ENCODE measurements around the gene TEX101. TPM values are rescaled to one million over a fixed set of nuclear protein-coding genes. Genes with fewer than 3 reads are reported as not detected.

Gene TEX101
- total RNA-seq, 4 donors from 2014 or later, result not detected

DNA sequence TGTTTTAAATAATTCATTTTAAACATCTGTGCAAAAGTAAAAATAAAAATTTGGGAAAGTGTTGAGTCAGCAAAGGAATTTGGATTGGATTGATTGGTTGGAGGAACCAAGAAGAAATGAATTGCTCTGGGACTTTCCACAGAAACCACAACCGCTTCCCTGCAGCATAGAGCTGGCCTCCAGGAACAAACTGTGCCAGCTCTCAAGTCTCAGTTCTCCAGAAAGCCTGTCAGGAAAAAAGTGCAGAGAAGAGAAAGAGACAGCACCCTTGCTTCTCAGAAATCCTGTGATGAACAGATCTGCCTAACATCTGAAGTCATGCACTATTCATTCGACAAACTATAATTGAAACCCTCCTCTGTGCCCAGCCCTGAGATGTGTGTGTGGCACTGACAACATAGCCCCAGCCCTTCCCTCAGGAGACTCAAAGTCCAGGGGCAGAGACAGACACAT lies 35.9 kb downstream of the TEX101 start:
- 43 to 46% methylated on average over 2 of the region's 2 CpGs for WGBS, 2 donors (ENCODE audit: low coverage in 1 of 2)
- no peaks in the 10 kb centered on the region for H3K36me3 ChIP-seq
- DNase-seq, result no peak
- no peak overlapping the region for H3K4me3 ChIP-seq
- H3K9me3 ChIP-seq, result no peaks in the 10 kb centered on the region
- no peaks in the 10 kb centered on the region for H3K27me3 ChIP-seq
- TF ChIP-seq POLR2AphosphoS5 (IDR thresholded peaks at IDR 0.05) (no peak), EP300 (IDR thresholded peaks at IDR 0.05; ENCODE audit: low read depth) (no peak), POLR2A (IDR thresholded peaks at IDR 0.05) (no peak)
- TF ChIP-seq, protein P1, sequence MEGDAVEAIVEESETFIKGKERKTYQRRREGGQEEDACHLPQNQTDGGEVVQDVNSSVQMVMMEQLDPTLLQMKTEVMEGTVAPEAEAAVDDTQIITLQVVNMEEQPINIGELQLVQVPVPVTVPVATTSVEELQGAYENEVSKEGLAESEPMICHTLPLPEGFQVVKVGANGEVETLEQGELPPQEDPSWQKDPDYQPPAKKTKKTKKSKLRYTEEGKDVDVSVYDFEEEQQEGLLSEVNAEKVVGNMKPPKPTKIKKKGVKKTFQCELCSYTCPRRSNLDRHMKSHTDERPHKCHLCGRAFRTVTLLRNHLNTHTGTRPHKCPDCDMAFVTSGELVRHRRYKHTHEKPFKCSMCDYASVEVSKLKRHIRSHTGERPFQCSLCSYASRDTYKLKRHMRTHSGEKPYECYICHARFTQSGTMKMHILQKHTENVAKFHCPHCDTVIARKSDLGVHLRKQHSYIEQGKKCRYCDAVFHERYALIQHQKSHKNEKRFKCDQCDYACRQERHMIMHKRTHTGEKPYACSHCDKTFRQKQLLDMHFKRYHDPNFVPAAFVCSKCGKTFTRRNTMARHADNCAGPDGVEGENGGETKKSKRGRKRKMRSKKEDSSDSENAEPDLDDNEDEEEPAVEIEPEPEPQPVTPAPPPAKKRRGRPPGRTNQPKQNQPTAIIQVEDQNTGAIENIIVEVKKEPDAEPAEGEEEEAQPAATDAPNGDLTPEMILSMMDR (IDR thresholded peaks at IDR 0.05), result no peak
- in situ Hi-C loops (cut with MboI; ENCODE audit: low pct_ligation_motif_present in 1 of 4, low pct_unique_long_range_greater_than_20kb in 1 of 4, low sequenced_read_pairs in 3 of 4) (no loop called here), intact Hi-C loops (cut with DNase I; ENCODE audit: low total_unique reads) (no loop called here)
- peaks cover 0 to 11% (median 6%) of the 10 kb centered on the region in 4 donors for H3K4me1 ChIP-seq
- no peak overlapping the region for H3K27ac ChIP-seq

DNA sequence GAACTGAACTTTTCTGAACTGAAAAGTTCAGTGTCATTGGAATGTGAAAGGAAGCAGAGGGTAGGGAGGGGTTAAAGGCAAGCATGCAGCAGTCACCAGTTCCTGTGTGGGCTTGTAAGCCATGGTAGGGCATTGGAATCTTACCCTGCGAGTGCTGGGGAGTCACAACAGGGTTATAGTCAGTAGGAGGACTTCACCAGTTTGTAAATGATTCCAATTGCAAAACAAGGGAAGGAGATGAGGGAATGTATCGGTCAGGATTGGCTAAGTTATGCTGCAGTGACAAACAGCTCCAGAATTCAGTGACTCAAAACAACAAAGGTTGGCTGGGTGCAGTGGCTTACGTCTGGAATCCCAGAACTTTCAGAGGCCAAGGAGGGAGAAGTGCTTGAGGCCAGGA lies 37.9 kb downstream of the TEX101 start:
- Histone ChIP-seq H3K4me3 (no peak overlapping the region), H3K36me3 (no peaks in the 10 kb centered on the region), H3K4me1 (peaks cover 0 to 16% (median 11%) of the 10 kb centered on the region in 4 donors), H3K27ac (no peak overlapping the region), H3K9me3 (no peaks in the 10 kb centered on the region), H3K27me3 (no peaks in the 10 kb centered on the region)
- DNase-seq, result no peak
- intact Hi-C loops (cut with DNase I; ENCODE audit: low total_unique reads), result no loop called here
- 68 to 75% methylated on average over 2 to 3 of the region's 3 CpGs for WGBS, 2 donors (ENCODE audit: low coverage in 1 of 2)
- TF ChIP-seq POLR2A (IDR thresholded peaks at IDR 0.05) (no peak), POLR2AphosphoS5 (IDR thresholded peaks at IDR 0.05) (no peak), EP300 (IDR thresholded peaks at IDR 0.05; ENCODE audit: low read depth) (no peak)
- TF ChIP-seq, protein P1 (IDR thresholded peaks at IDR 0.05), result no peak
- in situ Hi-C loops (cut with MboI; ENCODE audit: low pct_ligation_motif_present in 1 of 4, low pct_unique_long_range_greater_than_20kb in 1 of 4, low sequenced_read_pairs in 3 of 4), result no loop called here

DNA sequence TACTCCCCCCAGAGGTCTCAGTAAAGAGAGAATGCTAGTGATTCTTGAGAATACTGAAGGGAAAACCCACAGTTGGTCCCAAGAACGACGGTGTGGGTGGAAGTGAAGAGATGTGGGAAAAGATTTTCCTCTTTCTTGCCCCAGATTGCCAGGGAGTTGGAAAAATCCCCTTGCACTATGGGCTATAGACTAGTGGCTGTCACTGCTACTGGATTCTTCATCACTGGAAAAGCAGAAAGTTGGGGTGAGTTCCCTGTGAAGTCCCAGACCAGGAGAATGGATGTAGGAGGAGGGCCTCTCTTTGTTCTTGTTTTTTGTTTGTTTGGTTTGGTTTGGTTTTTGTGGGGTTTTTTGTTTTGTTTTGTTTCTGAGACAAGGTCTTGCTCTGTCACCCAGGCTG lies 39.3 kb downstream of the TEX101 start:
- 75 to 80% methylated on average over 1 to 2 of the region's 2 CpGs for WGBS, 2 donors (ENCODE audit: low coverage in 1 of 2)
- peaks cover 0 to 16% (median 11%) of the 10 kb centered on the region in 4 donors for H3K4me1 ChIP-seq
- intact Hi-C loops (cut with DNase I; ENCODE audit: low total_unique reads) (no loop called here), in situ Hi-C loops (cut with MboI; ENCODE audit: low pct_ligation_motif_present in 1 of 4, low pct_unique_long_range_greater_than_20kb in 1 of 4, low sequenced_read_pairs in 3 of 4) (no loop called here)
- no peak overlapping the region for H3K4me3 ChIP-seq
- TF ChIP-seq POLR2AphosphoS5 (IDR thresholded peaks at IDR 0.05), result no peak
- TF ChIP-seq POLR2A (IDR thresholded peaks at IDR 0.05), result no peak
- TF ChIP-seq, protein P1 (IDR thresholded peaks at IDR 0.05), result no peak
- no peak for TF ChIP-seq EP300 (IDR thresholded peaks at IDR 0.05; ENCODE audit: low read depth)
- H3K27ac ChIP-seq, result no peak overlapping the region
- DNase-seq, result no peak
- no peaks in the 10 kb centered on the region for H3K9me3 ChIP-seq
- H3K27me3 ChIP-seq, result no peaks in the 10 kb centered on the region
- H3K36me3 ChIP-seq, result no peaks in the 10 kb centered on the region

DNA sequence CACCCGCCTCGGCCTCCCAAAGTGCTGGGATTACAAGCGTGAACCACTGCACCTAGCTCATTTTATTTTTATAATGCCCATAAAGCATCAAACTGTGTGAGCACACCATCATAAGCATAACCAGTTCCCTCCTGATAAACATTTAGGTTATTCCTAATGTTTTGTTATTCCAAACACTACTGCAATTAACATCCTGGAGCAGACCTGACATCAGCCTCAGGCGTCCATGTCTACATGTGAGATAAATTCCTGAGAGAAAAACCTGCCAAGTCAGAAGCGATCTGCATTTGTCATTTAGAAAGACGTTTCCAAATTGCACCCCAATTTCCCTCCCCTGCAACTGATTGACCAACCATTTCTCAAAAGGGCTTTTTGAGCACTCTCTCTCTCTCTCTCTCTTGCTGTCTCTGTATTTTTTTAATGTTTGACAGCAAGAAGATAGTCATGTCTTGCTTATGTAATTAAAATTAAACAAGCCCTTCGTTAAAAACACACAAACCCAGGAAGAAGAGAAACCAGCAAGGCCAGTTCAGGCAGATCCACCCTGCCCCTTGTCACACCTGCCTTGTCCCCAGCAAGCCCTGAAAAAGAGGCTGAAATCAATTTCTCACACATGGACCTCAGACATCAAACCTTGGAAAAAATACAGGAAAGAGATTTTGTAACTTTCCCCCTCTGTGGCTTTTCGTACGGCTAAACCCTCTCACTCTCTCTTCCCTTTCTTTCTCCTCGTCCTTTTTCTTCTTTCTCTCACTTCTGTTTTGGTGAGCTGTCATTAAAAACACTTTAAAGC lies 40.8 kb downstream of the TEX101 start:
- no peak for DNase-seq
- Histone ChIP-seq H3K36me3 (no peaks in the 10 kb centered on the region), H3K27me3 (no peaks in the 10 kb centered on the region), H3K27ac (peak overlapping the region in 2 of 4 donors; percentile 43 to 47), H3K9me3 (no peaks in the 10 kb centered on the region), H3K4me1 (peaks cover 0 to 16% (median 11%) of the 10 kb centered on the region in 4 donors), H3K4me3 (no peak overlapping the region)
- intact Hi-C loops (cut with DNase I; ENCODE audit: low total_unique reads), result no loop called here
- in situ Hi-C loops (cut with MboI; ENCODE audit: low pct_ligation_motif_present in 1 of 4, low pct_unique_long_range_greater_than_20kb in 1 of 4, low sequenced_read_pairs in 3 of 4), result no loop called here
- TF ChIP-seq EP300 (IDR thresholded peaks at IDR 0.05; ENCODE audit: low read depth) (no peak), POLR2AphosphoS5 (IDR thresholded peaks at IDR 0.05) (no peak), POLR2A (IDR thresholded peaks at IDR 0.05) (no peak)
- TF ChIP-seq, protein P1 (IDR thresholded peaks at IDR 0.05), result no peak
- WGBS, 2 donors (ENCODE audit: low coverage in 1 of 2), result 24 to 40% methylated on average over 9 to 10 of the region's 10 CpGs
